ENCODE measurements around the gene DENND5B. TPM values are rescaled to one million over a fixed set of nuclear protein-coding genes. Genes with fewer than 3 reads are reported as not detected.

DENND5B gene
- total RNA-seq, 1 donor from 2014 or later: 17.5 TPM

- Mint-ChIP-seq H3K27me3 (peaks cover 10% of the 10 kb centered on the region), H3K4me3 (no peak overlapping the region), H3K9me3 (no peaks in the 10 kb centered on the region), H3K27ac (no peak overlapping the region), H3K4me1 (ENCODE audit: unreplicated experiment) (peaks cover 21% of the 10 kb centered on the region), H3K36me3 (peaks cover 43% of the 10 kb centered on the region)
- no peak for DNase-seq (ENCODE audit: extremely low spot score, unreplicated experiment)
- TF ChIP-seq CTCF (conservative IDR thresholded peaks at IDR 0.05): no peak
These were observed 96.5 kb downstream of the DENND5B start for GRCh38 chr12:31494455-31494854.

GRCh38 chr12:31492599-31493196 lies 98.2 kb downstream of the DENND5B start:
- peaks cover 53% of the 10 kb centered on the region for H3K36me3 Mint-ChIP-seq
- TF ChIP-seq CTCF (conservative IDR thresholded peaks at IDR 0.05): no peak
- H3K27ac Mint-ChIP-seq: no peak overlapping the region
- peaks cover 15% of the 10 kb centered on the region for H3K4me1 Mint-ChIP-seq (ENCODE audit: unreplicated experiment)
- no peaks in the 10 kb centered on the region for H3K9me3 Mint-ChIP-seq
- no peak overlapping the region for H3K4me3 Mint-ChIP-seq
- DNase-seq (ENCODE audit: extremely low spot score, unreplicated experiment): no peak
- H3K27me3 Mint-ChIP-seq: peaks cover 11% of the 10 kb centered on the region

- Mint-ChIP-seq H3K4me1 (ENCODE audit: unreplicated experiment) (peaks cover 10% of the 10 kb centered on the region), H3K9me3 (no peaks in the 10 kb centered on the region), H3K27me3 (peaks cover 11% of the 10 kb centered on the region), H3K27ac (peak overlapping the region; percentile 67), H3K36me3 (peaks cover 48% of the 10 kb centered on the region), H3K4me3 (no peak overlapping the region)
- DNase-seq (ENCODE audit: extremely low spot score, unreplicated experiment): no peak
- no peak for TF ChIP-seq CTCF (conservative IDR thresholded peaks at IDR 0.05)
These were observed 98.9 kb downstream of the DENND5B start for GRCh38 chr12:31491841-31492598.

- Mint-ChIP-seq H3K36me3 (peaks cover 47% of the 10 kb centered on the region), H3K27me3 (peaks cover 11% of the 10 kb centered on the region), H3K4me3 (no peak overlapping the region), H3K9me3 (no peaks in the 10 kb centered on the region), H3K27ac (peak overlapping the region; percentile 67), H3K4me1 (ENCODE audit: unreplicated experiment) (peaks cover 9% of the 10 kb centered on the region)
- no peak for TF ChIP-seq CTCF (conservative IDR thresholded peaks at IDR 0.05)
- DNase-seq (ENCODE audit: extremely low spot score, unreplicated experiment): no peak
These were observed 99.6 kb downstream of the DENND5B start for GRCh38 chr12:31491241-31491794.

GRCh38 chr12:31488737-31489338 lies 102.1 kb downstream of the DENND5B start:
- Mint-ChIP-seq H3K27me3 (peaks cover 11% of the 10 kb centered on the region), H3K9me3 (no peaks in the 10 kb centered on the region), H3K4me1 (ENCODE audit: unreplicated experiment) (peaks cover 9% of the 10 kb centered on the region), H3K36me3 (peaks cover 27% of the 10 kb centered on the region), H3K4me3 (no peak overlapping the region), H3K27ac (no peak overlapping the region)
- TF ChIP-seq CTCF (conservative IDR thresholded peaks at IDR 0.05): no peak
- DNase-seq (ENCODE audit: extremely low spot score, unreplicated experiment): no peak
